Bladder microvascular endothelial cell (primary cell): ENCODE measurements around the gene RALBP1. TPM values are rescaled to one million over a fixed set of nuclear protein-coding genes. Genes with fewer than 3 reads are reported as not detected.

Experiments used
- total RNA-seq: library from RNA; depleted of rRNA; stranded (reverse); fragments of >200 nt; gene quantifications from 2 replicates; pipeline ENCODE4 v1.2.3, GENCODE V29; 2014

The RALBP1 gene
- total RNA-seq = 76.9 and 77.3 TPM in 2 replicates

GRCh38 chr18:9474983-9475642 is at the start of gene RALBP1:
Gene RALBP1, plus strand, starts transcription at chr18:9475513. Its CDS starts 37,533 bp downstream, at chr18:9513046.

Other genes with a start within 250 kb of the RALBP1 start
- gene TWSG1, start 140.7 kb upstream of the RALBP1 start, total RNA-seq = 61.2 and 67.2 TPM in 2 replicates
- gene PPP4R1, start 139.0 kb downstream of the RALBP1 start, total RNA-seq = 92.3 and 166 TPM in 2 replicates
- 13.6 and 25.2 TPM in 2 replicates for gene RAB31, start 232.8 kb downstream of the RALBP1 start, total RNA-seq